Brain microvascular endothelial cell (primary cell): Measurements from ENCODE around the gene GPR32.
A peak's percentile ranks its signal among the peaks of the same experiment; 100 is the strongest.
"Not testable (repeated sequence)": the region's sequence is repeated elsewhere in the genome, so short reads cannot be mapped to it uniquely, and the experiment has no call there.

Experiments used
- DNase-seq: peaks from one replicate; pipeline ENCODE4 v3.0.0-alpha.2; 2020
- H3K27ac ChIP-seq: fragments of 250-450 bp; sonication (Bioruptor Pico); 2 replicates; pipeline ENCODE4 v1.5.1; 2020; ENCODE audit warnings: mild to moderate bottlenecking, moderate library complexity
- H3K27me3 ChIP-seq: fragments of 250-450 bp; sonication (Bioruptor Pico); replicated peaks from 2 replicates; pipeline ENCODE4 v1.5.1; 2020; ENCODE audit warnings: mild to moderate bottlenecking
- H3K36me3 ChIP-seq: fragments of 250-450 bp; sonication (Bioruptor Pico); replicated peaks from 2 replicates; pipeline ENCODE4 v1.5.1; 2020; ENCODE audit warnings: mild to moderate bottlenecking
- H3K4me3 ChIP-seq: 2 replicates; pipeline ENCODE4 v1.5.1; 2011; ENCODE audit warnings: low read depth, mild to moderate bottlenecking, control low read depth, low read length, moderate library complexity
- CTCF ChIP-seq: IDR thresholded peaks from 2 replicates; pipeline ENCODE4 v1.5.1; 2011; ENCODE audit warnings: low read depth, mild to moderate bottlenecking, moderate library complexity, low read length, control low read depth, inconsistent platforms; ENCODE audit errors: missing control alignments
- in situ Hi-C: cut with HindIII; loops from 2 replicates; pipeline ENCODE4 v1.10.0; 2017; ENCODE audit warnings: low sequenced_read_pairs, low pct_ligation_motif_present

GPR32 gene

GRCh38 chr19:50770164-50770563 is at the start of gene GPR32:
Gene GPR32, plus strand, starts transcription at chr19:50770464. Its CDS starts 137 bp downstream, at chr19:50770601.
- in situ Hi-C loops, DNase-seq, H3K36me3 ChIP-seq, H3K27ac ChIP-seq, H3K27me3 ChIP-seq, H3K4me3 ChIP-seq: not testable (repeated sequence)

GRCh38 chr19:50720921-50721381 is 49.3 kb upstream of the GPR32 start:
- no peak for TF ChIP-seq CTCF
- H3K27ac ChIP-seq = no peak overlapping the region
- in situ Hi-C loops = no loop called here
- no peaks in the 10 kb centered on the region for H3K36me3 ChIP-seq
- H3K27me3 ChIP-seq = no peaks in the 10 kb centered on the region
- DNase-seq = no peak
- H3K4me3 ChIP-seq = no peak overlapping the region

GRCh38 chr19:50721441-50722137 is 48.7 kb upstream of the GPR32 start:
- H3K36me3 ChIP-seq = no peaks in the 10 kb centered on the region
- TF ChIP-seq CTCF = no peak
- H3K4me3 ChIP-seq = no peak overlapping the region
- no peak overlapping the region for H3K27ac ChIP-seq
- in situ Hi-C loops = no loop called here
- no peak for DNase-seq
- H3K27me3 ChIP-seq = no peaks in the 10 kb centered on the region

GRCh38 chr19:50722201-50723013 is 47.9 kb upstream of the GPR32 start:
- H3K4me3 ChIP-seq = no peak overlapping the region
- H3K27me3 ChIP-seq = no peaks in the 10 kb centered on the region
- TF ChIP-seq CTCF = no peak
- no peak for DNase-seq
- H3K27ac ChIP-seq = no peak overlapping the region
- in situ Hi-C loops = no loop called here
- no peaks in the 10 kb centered on the region for H3K36me3 ChIP-seq

GRCh38 chr19:50723069-50723468 is 47.2 kb upstream of the GPR32 start, which contains the start of gene CLEC11A:
Gene CLEC11A, plus strand, starts transcription at chr19:50723364. Its CDS starts 162 bp downstream, at chr19:50723526.
- TF ChIP-seq CTCF = no peak
- in situ Hi-C loops = no loop called here
- no peaks in the 10 kb centered on the region for H3K36me3 ChIP-seq
- no peaks in the 10 kb centered on the region for H3K27me3 ChIP-seq
- H3K27ac ChIP-seq = no peak within 1 kb of the TSS
- peak within 1 kb of the TSS; percentile 53 for H3K4me3 ChIP-seq
- DNase-seq = peak; percentile 52
